Measurements from ENCODE around the gene CACNG4. TPM values are rescaled to one million over a fixed set of nuclear protein-coding genes. Genes with fewer than 3 reads are reported as not detected.

The CACNG4 gene
- total RNA-seq, 1 donor from 2014 or later: 9.5 TPM

GRCh38 chr17:67056746-67057490 lies 92.4 kb downstream of the CACNG4 start:
- TF ChIP-seq CTCF (IDR thresholded peaks at IDR 0.05; ENCODE audit: unreplicated experiment): no peak
- Mint-ChIP-seq H3K4me1 (no peaks in the 10 kb centered on the region), H3K4me3 (no peak overlapping the region), H3K27me3 (ENCODE audit: low read depth) (no peaks in the 10 kb centered on the region), H3K27ac (no peak overlapping the region), H3K36me3 (no peaks in the 10 kb centered on the region), H3K9me3 (no peaks in the 10 kb centered on the region)
- peak in 1 of 2 experiments; percentile 21 for DNase-seq (ENCODE audit: low spot score in 2 of 2, unreplicated experiment in 2 of 2)

- DNase-seq (ENCODE audit: low spot score in 2 of 2, unreplicated experiment in 2 of 2): no peak
- H3K27me3 Mint-ChIP-seq (ENCODE audit: low read depth): no peaks in the 10 kb centered on the region
- no peaks in the 10 kb centered on the region for H3K9me3 Mint-ChIP-seq
- no peak for TF ChIP-seq CTCF (IDR thresholded peaks at IDR 0.05; ENCODE audit: unreplicated experiment)
- H3K4me3 Mint-ChIP-seq: no peak overlapping the region
- no peaks in the 10 kb centered on the region for H3K36me3 Mint-ChIP-seq
- H3K4me1 Mint-ChIP-seq: no peaks in the 10 kb centered on the region
- H3K27ac Mint-ChIP-seq: no peak overlapping the region
Measured at GRCh38 chr17:67058036-67058435, 93.5 kb downstream of the CACNG4 start.

GRCh38 chr17:67059372-67059771 lies 94.9 kb downstream of the CACNG4 start:
- no peaks in the 10 kb centered on the region for H3K27me3 Mint-ChIP-seq (ENCODE audit: low read depth)
- TF ChIP-seq CTCF (IDR thresholded peaks at IDR 0.05; ENCODE audit: unreplicated experiment): no peak
- no peaks in the 10 kb centered on the region for H3K9me3 Mint-ChIP-seq
- H3K4me1 Mint-ChIP-seq: no peaks in the 10 kb centered on the region
- no peaks in the 10 kb centered on the region for H3K36me3 Mint-ChIP-seq
- no peak for DNase-seq (ENCODE audit: low spot score in 2 of 2, unreplicated experiment in 2 of 2)
- H3K27ac Mint-ChIP-seq: no peak overlapping the region
- H3K4me3 Mint-ChIP-seq: no peak overlapping the region

- no peak for DNase-seq (ENCODE audit: low spot score in 2 of 2, unreplicated experiment in 2 of 2)
- H3K36me3 Mint-ChIP-seq: no peaks in the 10 kb centered on the region
- H3K9me3 Mint-ChIP-seq: no peaks in the 10 kb centered on the region
- no peak overlapping the region for H3K4me3 Mint-ChIP-seq
- no peak overlapping the region for H3K27ac Mint-ChIP-seq
- H3K4me1 Mint-ChIP-seq: peaks cover 6% of the 10 kb centered on the region
- H3K27me3 Mint-ChIP-seq (ENCODE audit: low read depth): no peaks in the 10 kb centered on the region
- no peak for TF ChIP-seq CTCF (IDR thresholded peaks at IDR 0.05; ENCODE audit: unreplicated experiment)
Measured at GRCh38 chr17:67063141-67063540, 98.6 kb downstream of the CACNG4 start.

GRCh38 chr17:67066717-67067116 lies 102.2 kb downstream of the CACNG4 start:
- H3K9me3 Mint-ChIP-seq: no peaks in the 10 kb centered on the region
- TF ChIP-seq CTCF (IDR thresholded peaks at IDR 0.05; ENCODE audit: unreplicated experiment): no peak
- H3K4me1 Mint-ChIP-seq: peaks cover 6% of the 10 kb centered on the region
- no peak for DNase-seq (ENCODE audit: low spot score in 2 of 2, unreplicated experiment in 2 of 2)
- H3K27me3 Mint-ChIP-seq (ENCODE audit: low read depth): no peaks in the 10 kb centered on the region
- no peak overlapping the region for H3K27ac Mint-ChIP-seq
- no peaks in the 10 kb centered on the region for H3K36me3 Mint-ChIP-seq
- H3K4me3 Mint-ChIP-seq: no peak overlapping the region
